ENCODE data around the gene NDST1.

- no peak for TF ChIP-seq PPARA (CRISPR knock-in tag; IDR thresholded peaks at IDR 0.05; ENCODE audit: borderline replicate concordance)
- TF ChIP-seq PATZ1 (CRISPR knock-in tag; IDR thresholded peaks at IDR 0.05; ENCODE audit: borderline replicate concordance) = no peak
- TF ChIP-seq BACH2 (CRISPR knock-in tag; IDR thresholded peaks at IDR 0.05; ENCODE audit: borderline replicate concordance) = no peak
- no peak for TF ChIP-seq CSRNP3 (CRISPR knock-in tag; IDR thresholded peaks at IDR 0.05)
- no peak for TF ChIP-seq CSDC2 (CRISPR knock-in tag; IDR thresholded peaks at IDR 0.05)
Measured at GRCh38 chr5:150500328-150500841, 7.5 kb upstream of the NDST1 start.

Data from SK-N-SH treated with all-trans-retinoic acid at 6 μM for 48 hours (cell line).